HG03442 (cell line): ENCODE data around the gene LAMB2.

ENCODE experiments used
- ATAC-seq: cut with Tn5 transposase; IDR thresholded peaks from one replicate; pipeline ENCODE4 v1.9.1; 2021; ENCODE audit warnings: mild to moderate bottlenecking, moderate library complexity; ENCODE audit not compliant: unreplicated experiment

The LAMB2 gene

GRCh38 chr3:49122022-49122421 lies 10.8 kb downstream of the LAMB2 start:
- no peak for ATAC-seq

- no peak for ATAC-seq
Measured at GRCh38 chr3:49121132-49121736, 11.6 kb downstream of the LAMB2 start.

GRCh38 chr3:49120438-49121131 lies 12.3 kb downstream of the LAMB2 start, which contains the start of gene USP19:
Gene USP19 (minus strand): TSS chr3:49120823. CDS start chr3:49119145, 1,678 bp downstream.
- ATAC-seq: peak; percentile 86

GRCh38 chr3:49120096-49120437 lies 12.8 kb downstream of the LAMB2 start:
- ATAC-seq: no peak

GRCh38 chr3:49119439-49119838 lies 13.4 kb downstream of the LAMB2 start:
- ATAC-seq: no peak

- no peak for ATAC-seq
Measured at GRCh38 chr3:49119036-49119435, 13.8 kb downstream of the LAMB2 start.

- ATAC-seq: no peak
Measured at GRCh38 chr3:49112262-49112661, 20.6 kb downstream of the LAMB2 start.

- ATAC-seq: no peak
Measured at GRCh38 chr3:49111347-49111746, 21.5 kb downstream of the LAMB2 start.

GRCh38 chr3:49110780-49111179 lies 22.1 kb downstream of the LAMB2 start:
- ATAC-seq: no peak

GRCh38 chr3:49108346-49108745 lies 24.5 kb downstream of the LAMB2 start:
- ATAC-seq: no peak

- ATAC-seq: peak; percentile 90
Measured at GRCh38 chr3:49104427-49105291, 28.2 kb downstream of the LAMB2 start, which contains the start of gene QARS1. Gene QARS1 (minus strand): TSS chr3:49104757. CDS start chr3:49104733, 24 bp downstream.

- no peak for ATAC-seq
Measured at GRCh38 chr3:49104052-49104426, 28.8 kb downstream of the LAMB2 start.

- ATAC-seq: no peak
Measured at GRCh38 chr3:49100046-49100615, 32.7 kb downstream of the LAMB2 start.

GRCh38 chr3:49098910-49099630 lies 33.8 kb downstream of the LAMB2 start:
- ATAC-seq: no peak

- no peak for ATAC-seq
Measured at GRCh38 chr3:49098429-49098828, 34.4 kb downstream of the LAMB2 start.

GRCh38 chr3:49093853-49094767 lies 38.7 kb downstream of the LAMB2 start, which contains the start of gene QRICH1:
Gene QRICH1 (minus strand): TSS chr3:49094071. CDS start chr3:49077017, 17,054 bp downstream.
- ATAC-seq: peak; percentile 70

GRCh38 chr3:49092938-49093852 lies 39.7 kb downstream of the LAMB2 start:
- ATAC-seq: peak; percentile 43

- no peak for ATAC-seq
Measured at GRCh38 chr3:49081429-49081828, 51.4 kb downstream of the LAMB2 start.
